Amniotic stem cell (primary cell): ENCODE data around the gene VTI1A.

Experiments
- DNase-seq: peaks from one replicate; lab custom pipeline; 2025; lab: John Stamatoyannopoulos, UW

Gene VTI1A

DNA sequence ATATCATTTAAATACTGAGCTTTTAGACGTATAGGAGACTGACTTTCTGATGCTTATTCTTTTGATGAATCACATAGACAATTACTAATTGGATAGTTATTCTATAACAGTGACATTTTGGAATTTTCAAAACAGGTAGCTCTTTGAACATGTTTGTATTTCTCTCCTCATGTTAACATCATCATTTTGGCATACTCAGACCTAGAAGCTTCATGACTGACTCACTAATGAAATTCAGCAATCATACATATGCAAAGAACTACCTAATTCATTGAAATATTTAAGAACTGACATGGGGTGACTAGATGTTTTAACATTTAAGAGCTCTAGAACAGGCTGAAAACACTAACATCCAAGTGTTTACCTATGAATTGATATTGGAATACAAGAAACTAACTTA, 192.3 kb downstream of the VTI1A start:
- no peak for DNase-seq

- no peak for DNase-seq
These were observed 193.6 kb downstream of the VTI1A start for GRCh38 chr10:112640638-112641037.

- no peak for DNase-seq
These were observed 196.7 kb downstream of the VTI1A start for GRCh38 chr10:112643600-112644264.

- no peak for DNase-seq
These were observed 197.2 kb downstream of the VTI1A start for GRCh38 chr10:112644265-112644645.

- no peak for DNase-seq
These were observed 202.2 kb downstream of the VTI1A start for GRCh38 chr10:112649006-112649821.

DNA sequence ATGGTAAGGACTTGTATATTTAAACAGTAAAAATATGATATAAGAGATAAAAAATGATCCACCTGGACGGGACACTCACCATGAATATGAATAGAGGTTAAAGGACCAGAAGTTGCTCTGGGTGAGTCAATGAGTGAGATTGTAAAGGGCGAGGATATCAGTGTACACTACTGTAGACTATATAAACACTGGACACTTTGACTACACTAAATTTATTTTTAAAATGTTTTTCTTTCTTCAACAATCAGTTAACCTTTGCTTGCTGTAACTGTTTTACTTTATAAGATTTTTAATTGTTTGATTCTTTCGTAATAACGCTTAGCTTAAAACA, 202.8 kb downstream of the VTI1A start:
- no peak for DNase-seq

DNA sequence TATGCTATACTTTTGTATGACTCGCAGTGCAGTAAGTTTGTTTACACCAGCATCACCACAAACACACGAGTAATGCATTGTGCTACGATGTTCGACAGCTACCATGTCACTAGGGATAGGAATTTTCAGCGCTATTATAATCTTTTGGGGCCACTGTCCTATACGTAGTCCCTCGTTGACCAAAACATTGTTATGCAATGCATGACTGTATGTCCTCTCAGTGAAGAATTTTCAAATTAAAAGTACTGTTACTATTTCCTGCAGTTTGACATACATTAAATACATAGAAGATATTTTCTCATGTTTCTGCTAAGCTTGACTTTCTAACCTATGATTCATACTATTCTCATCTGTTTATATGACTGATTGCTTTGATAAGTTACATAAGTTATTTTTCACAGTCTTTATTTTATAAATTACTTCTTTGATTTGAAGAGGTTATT, 203.6 kb downstream of the VTI1A start:
- DNase-seq, result no peak

DNA sequence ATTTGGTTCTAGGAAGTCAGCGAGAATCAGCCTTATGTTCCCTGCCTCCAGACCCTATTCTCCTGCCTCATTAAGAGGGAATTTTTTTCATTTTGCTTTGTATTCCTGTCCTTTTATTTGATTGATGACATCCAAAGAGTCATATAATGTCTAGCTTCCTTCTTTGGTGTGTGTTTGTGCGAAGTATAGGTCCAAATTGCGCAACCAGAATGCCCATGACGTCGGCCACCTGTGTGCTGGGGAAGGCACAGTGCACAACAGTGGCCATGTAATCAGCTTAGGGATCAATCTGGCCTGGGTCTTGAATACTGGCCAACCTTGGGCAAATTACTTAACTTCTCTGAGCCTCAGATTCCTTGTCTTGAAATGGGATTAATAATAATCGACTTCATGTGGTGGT, 206.2 kb downstream of the VTI1A start:
- no peak for DNase-seq

GRCh38 chr10:112653851-112654250, 206.8 kb downstream of the VTI1A start:
- DNase-seq, result no peak

GRCh38 chr10:112654794-112655193, 207.8 kb downstream of the VTI1A start:
- DNase-seq, result no peak

GRCh38 chr10:112655722-112656121, 208.7 kb downstream of the VTI1A start:
- DNase-seq, result no peak

GRCh38 chr10:112658465-112658864, 211.4 kb downstream of the VTI1A start:
- DNase-seq, result no peak

DNA sequence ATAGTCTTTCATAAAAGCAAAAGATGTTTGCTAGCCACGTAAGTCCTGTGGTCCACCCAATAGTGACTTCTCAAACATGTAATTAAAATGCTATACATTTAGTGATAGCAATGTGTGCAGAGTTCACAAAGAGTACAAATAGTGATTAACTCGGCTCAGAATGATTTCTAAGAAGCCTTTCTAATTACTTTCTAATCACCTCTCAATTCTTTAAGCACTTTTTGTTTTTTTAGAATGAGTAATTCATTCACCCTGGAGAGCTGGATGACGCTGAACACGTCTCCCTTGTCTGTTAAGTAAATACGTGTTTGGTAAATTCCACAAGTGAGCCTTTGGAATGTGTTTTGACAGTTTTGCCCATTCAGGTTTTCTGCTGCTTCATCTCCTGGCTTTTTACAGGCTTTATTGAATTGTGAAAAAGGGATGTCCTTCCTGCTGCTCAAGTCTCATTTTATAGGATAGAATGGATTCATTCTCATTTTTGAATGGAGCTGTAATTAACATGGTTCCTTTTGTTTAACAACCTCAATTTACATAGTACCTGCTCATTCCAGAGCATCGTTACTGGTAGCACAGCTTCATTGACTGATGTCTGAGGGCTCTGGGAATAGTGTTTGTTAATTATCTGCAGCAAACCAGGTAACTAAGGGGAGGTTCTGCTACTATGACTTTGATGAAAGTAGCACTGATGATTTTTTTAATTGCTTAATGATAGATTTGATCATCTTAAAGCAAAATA, 212.1 kb downstream of the VTI1A start:
- no peak for DNase-seq

DNA sequence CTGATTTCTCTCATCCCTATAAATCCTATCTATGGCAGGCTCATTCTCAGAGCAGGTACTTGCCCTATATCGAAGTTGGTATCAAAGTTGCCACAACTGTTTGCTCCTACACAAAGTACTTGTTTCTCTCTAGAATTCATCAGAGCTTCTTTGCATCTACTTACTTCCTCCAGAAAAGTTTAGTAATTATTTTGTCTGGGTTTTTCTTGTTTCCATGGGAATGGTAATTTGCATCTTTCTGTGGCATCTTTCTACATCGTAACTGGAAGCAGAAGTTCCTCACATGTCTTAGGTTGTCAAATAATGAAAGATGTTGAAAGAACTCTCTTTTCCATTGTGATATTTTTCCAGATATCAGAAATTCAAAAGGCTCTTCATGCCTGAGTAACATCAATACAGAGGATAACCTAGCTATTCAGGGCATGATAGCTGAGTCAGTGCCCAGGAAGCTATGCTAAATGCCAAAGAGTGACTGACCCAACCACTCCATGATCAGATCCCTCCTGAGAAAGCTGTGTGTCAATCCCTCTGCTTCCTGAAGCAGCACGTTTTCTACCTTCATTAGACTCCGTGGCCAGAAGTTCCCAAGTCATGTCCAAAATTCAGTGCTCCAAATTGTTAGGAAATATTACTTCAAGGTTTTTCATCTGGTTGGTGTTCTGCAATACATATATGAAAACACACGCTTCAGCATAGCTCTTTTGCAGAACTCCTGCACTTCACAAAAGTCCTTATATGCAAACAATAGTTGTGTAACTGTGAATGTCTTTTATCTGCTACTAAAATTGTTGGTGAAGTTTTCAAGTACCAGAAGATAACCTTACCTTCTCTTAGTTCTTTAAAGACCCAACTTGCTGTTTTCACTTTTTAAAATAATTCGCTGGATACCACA, 216.5 kb downstream of the VTI1A start:
- no peak for DNase-seq

- DNase-seq, result no peak
These were observed 219.1 kb downstream of the VTI1A start for GRCh38 chr10:112666094-112666493.

DNA sequence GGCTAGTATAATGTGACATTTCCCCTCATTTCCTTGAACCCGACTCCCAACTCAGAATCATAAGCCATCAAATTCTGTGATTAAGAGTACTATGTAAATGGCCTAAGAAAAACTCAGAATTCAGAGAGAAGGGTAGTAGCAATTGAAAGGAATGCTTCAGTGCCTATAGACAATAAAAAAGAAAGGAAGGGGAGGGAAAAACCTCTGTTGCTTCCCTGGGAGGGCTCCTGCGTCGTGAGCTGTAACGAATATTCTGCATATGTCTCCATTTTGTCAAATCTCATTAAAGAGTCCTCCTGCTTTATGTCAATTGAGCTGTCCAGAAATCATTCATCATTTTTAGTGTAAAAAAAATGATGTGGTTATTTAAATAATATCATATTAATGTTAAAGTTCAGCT, 223.0 kb downstream of the VTI1A start:
- no peak for DNase-seq

DNA sequence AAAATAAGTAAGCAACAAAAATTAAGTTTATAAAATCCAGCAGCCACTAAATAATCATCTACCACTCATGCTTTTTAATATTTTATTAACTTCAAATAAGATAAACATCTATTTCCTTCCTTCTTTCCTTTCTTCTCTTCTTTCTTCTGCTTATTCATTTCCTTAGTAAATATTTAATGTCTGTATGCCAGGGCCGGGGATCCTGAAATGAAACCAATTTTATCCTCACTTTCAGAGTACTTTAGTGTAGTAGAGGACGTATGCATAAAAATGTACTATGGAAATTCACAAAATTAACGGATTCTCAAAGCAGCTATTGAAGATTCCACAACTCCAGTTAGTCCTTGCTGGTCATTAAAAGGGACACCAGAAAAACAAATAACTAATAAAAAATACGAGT, 224.7 kb downstream of the VTI1A start:
- no peak for DNase-seq

DNA sequence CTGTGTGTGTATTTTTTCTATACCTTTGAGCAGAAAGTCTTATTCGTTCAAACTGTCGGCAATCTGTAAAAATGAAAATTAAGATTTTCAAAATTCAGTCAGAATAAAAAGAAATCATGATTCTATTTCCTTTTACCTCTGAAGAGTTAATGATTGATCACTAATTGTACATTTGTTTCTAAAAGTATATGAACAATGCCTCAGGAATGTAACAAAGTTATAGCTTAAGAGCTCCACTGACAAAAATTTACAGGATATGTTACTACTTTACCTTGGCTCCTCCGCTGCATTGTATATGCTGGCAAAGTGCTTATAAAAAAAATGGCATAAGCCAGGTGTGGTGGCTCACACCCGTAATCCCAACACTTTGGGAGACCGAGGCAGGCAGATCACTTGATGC, 225.7 kb downstream of the VTI1A start:
- no peak for DNase-seq

- no peak for DNase-seq
These were observed 228.6 kb downstream of the VTI1A start for GRCh38 chr10:112675560-112676083.

- DNase-seq, result no peak
These were observed 230.7 kb downstream of the VTI1A start for GRCh38 chr10:112677689-112678088.

- no peak for DNase-seq
These were observed 231.6 kb downstream of the VTI1A start for GRCh38 chr10:112678581-112678980.

DNA sequence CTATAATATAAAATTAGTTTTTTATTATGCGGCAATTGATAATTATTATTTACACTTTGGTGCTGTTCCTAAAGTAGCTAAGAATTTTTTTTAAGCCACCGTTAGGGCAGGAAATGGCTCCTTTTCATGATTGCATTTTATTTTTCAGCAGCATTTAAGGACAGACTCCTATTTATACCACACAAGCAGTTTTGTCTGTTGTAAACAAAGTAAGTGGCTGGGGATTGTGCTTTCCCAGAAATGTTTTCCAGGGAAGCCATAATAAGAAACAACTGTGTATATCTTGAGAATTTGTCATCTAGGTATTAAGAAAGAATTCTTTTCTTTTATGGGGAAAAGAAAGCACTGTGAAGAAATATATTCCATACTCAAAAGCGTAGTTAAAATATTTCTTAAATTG, 232.0 kb downstream of the VTI1A start:
- no peak for DNase-seq
